LoVo (cell line): ENCODE data around the gene MS4A10.

Source experiments
- DNase-seq: peaks from one replicate; pipeline ENCODE4 v3.0.0-alpha.2; 2016; ENCODE audit warnings: low spot score

Gene MS4A10

GRCh38 chr11:60825118-60825517 lies 40.0 kb downstream of the MS4A10 start:
- DNase-seq: no peak

DNA sequence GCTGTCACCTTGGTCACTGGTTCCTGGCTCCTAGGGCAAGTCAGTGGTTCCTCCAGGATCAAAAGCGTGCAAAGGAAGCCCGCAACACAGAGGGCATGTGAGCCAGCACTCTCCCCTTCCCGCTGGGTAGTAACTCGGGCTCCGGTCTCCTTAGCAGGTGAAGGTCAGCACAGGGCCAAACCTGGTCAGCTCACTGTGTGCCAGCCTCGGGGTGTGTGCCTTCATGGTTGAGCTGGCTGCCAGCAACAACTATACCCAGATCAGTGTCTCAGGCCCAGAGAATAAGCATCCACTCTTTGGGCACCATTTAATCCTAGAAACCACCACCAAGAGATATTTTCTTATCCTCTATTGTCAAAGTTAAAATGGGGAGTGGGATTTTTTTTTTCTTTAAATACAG lies 40.7 kb downstream of the MS4A10 start:
- DNase-seq: no peak

DNA sequence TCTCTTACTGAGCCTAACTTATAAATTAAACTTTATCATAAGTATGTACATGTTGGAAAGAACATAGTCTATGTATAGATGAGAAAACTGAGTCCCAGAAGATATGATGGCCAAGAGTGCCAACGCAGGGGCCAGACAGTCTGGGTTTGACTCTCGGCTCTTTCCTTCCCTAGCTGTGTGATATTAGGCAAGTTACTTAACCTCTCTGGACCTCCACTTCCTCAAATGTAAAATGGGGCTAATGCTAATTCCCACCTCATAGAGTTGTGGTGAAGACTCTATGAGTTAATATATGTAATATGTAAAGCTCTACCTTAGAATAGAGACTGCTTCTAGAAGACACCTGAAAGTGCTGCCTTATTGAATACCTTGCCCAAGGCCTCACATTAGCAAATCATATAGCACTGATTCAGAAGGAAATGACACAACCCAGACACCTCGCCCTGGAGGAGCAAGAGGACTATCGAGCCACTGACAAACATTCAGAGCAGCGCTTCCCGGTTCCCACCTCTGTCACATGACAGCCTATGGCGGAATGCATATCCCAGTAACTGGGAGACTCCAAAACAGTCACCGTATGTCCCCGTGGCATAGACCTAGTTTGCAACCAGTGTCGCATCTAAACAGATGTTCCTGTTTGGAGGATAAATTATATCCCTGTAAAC lies 45.5 kb downstream of the MS4A10 start:
- DNase-seq: no peak

- peak; percentile 79 for DNase-seq
These were observed 46.0 kb downstream of the MS4A10 start for GRCh38 chr11:60831143-60831500.

DNA sequence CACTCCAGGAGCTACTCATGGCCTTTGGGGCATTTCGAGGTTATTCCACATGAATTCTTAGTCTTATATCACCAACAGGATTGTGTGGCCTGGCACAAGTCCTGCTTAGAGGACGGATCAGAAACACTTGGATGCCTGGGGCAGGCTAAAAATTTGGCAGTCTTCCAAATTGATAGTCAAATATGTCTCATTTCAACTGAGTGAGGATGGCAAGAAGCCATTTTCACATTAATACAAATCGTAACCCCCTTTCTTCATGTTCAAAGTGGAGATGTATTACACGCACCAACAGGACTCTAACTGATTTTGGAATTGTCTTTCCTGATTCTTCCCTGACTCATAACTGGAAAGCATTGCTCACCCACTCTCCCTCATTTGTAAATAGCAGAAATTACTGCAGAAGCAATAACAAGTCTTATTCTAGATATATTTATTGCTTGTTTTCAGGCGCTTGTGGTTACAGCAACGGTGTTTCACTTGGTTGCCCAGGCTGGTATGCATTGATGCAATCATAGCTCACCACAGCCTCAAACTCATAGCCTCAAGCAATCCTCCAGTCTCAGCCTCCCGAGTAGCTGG lies 46.5 kb downstream of the MS4A10 start:
- no peak for DNase-seq

DNA sequence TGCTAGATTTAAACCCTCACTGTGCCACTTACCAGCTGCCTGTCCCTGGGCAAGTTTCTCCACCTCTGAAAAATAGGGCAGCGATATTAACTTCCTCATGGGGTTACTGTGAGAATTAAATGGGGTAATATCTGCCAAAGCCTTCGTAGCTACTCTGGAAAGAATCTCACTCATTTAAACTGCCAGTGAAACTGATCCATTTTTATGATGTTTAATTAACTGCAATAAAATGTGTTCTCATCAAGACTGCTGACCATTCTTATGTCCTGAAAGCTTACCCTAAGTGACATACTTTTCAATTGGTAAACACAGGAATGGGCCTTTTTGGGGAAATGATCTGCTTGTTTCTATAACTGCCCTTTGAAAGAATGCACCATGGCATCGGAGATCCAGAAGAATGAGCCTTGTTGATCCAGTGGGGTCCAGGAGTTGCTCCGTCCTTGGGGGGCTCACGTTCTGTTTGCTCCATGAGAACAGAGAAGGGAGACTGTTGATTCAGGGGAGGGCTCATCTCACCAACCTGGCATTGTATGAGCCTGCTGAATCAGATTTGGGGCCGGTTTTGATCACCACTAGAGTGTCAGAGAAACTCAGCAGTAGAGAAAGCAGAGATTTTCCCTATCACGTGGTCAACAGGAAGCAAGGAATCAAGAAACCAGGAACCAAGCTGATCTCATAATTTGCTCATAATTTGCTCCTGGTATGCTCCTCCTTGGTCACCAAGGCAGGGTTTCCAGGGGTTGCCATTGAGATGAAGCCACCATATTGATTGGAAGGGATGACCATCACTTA lies 49.8 kb downstream of the MS4A10 start:
- DNase-seq: no peak

DNA sequence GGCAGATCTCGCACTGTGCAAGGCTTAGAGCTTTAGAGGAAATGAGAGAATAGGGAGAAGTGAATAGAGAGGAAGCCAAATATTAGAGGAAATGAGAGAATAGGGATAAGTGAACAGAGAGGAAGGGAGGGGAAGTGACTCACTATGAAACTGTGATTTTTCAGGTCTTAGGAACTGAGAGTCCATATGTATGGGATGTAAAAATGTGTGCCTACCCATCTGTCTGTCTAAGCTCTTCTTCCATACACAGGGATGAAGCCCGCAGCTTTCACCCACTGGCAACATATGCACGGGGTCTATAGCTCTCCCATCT lies 50.4 kb downstream of the MS4A10 start:
- DNase-seq: no peak

DNA sequence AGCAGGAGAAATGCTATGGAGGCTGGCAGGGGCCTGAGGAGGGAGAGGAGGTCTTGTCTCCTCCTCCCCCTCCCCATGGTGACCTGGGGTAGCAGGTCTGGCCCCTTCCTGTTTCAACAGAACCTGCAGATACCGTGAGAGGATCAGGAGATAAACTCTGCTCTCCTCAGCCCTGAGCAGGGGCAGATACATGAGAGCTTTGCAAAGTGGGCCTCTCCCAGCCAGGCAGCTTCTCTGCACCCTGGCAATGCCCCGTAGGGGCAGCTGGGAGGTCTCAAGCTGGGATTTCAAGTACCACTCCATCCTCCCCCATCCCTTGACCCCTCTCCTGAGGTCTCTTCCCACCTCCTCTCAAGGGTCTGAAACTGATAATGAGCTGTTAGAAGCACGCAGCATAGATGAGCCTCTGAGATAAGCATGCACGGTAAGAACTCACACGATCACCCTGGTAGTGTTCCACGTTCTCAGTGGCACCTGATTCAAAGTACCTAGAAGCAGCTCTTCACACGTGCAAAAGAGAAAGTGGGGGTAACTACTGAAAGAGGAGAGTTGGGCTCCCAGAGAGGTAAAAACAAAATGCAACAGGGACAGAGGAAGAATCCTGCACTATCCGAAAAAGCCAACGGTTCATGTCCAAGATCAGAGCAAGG lies 51.9 kb downstream of the MS4A10 start:
- DNase-seq: no peak

GRCh38 chr11:60838132-60838531 lies 53.0 kb downstream of the MS4A10 start:
- no peak for DNase-seq

- DNase-seq: peak; percentile 18
These were observed 55.6 kb downstream of the MS4A10 start for GRCh38 chr11:60840470-60841430.

DNA sequence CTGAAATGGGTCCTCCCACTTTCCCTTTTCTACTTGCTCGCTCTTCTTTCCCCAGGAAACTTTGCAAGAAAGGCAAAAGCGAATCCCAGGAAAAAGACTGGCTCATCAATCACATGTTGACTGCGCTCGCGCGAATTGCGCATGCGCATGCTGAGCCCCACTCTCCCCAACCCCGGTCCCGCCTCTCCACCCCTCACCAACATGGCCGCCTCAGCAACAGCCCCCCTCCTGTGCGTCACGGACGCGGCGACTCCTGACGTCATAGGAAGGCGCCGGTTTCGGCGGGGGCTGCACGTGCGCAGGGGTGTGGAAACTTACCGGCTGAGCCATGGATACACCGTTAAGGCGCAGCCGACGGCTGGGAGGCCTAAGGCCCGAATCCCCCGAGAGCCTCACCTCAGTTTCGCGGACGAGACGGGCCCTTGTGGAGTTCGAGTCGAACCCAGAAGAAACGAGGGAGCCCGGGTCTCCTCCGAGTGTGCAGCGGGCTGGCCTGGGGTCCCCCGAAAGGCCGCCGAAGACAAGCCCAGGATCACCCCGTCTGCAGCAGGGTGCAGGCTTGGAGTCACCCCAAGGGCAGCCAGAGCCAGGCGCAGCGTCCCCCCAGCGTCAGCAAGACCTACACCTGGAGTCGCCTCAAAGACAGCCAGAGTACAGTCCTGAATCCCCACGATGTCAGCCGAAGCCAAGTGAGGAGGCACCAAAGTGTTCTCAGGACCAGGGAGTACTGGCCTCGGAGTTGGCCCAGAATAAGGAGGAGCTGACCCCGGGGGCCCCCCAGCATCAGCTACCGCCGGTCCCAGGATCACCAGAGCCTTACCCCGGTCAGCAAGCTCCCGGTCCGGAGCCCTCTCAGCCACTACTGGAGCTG lies 56.9 kb downstream of the MS4A10 start, which contains the start of gene CCDC86:
Gene CCDC86, plus strand, starts transcription at position 317 of the 871 bp plus-strand sequence. Its CDS starts 12 bp downstream, at position 329.
- DNase-seq: peak; percentile 94

GRCh38 chr11:60842668-60843600 lies 57.8 kb downstream of the MS4A10 start:
- no peak for DNase-seq

GRCh38 chr11:60844045-60844869 lies 59.1 kb downstream of the MS4A10 start:
- no peak for DNase-seq

DNA sequence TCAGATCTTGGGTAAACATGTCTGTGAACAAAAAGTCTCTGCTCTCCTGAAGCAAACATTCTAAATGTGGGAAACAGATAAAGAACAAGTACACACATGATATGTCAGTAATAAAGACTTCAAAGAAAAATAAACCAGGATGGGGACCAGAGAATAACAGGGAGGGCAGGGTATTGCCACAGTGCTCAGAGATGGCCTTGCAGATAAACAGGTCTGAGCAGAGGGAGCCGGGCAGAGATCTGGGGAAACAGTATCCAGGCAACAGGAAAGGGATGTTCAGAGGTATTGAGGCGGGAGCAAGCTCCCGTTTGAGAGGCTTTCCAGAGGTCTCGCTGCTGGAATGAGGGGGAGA lies 59.7 kb downstream of the MS4A10 start:
- DNase-seq: no peak

DNA sequence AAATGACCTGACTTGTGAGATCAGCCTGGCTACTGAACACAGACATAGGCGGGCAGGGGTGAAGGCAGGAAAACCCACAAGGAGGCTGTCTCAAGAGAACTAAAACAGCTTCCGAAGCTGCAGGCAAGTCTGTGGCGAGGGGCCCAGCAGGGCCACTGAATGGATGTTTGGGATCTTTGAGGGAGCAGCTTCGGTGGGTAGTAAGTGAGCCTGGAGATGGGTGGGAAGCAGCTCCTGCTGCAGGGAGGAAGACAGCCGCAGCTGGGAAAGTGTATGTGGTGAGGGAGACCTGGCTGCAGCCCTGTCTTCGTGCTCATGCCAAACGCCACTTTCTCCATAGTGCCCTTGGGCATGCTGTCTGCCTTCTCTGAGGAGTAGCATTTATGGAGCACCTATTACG lies 60.2 kb downstream of the MS4A10 start:
- no peak for DNase-seq

GRCh38 chr11:60847281-60847680 lies 62.1 kb downstream of the MS4A10 start:
- no peak for DNase-seq

DNA sequence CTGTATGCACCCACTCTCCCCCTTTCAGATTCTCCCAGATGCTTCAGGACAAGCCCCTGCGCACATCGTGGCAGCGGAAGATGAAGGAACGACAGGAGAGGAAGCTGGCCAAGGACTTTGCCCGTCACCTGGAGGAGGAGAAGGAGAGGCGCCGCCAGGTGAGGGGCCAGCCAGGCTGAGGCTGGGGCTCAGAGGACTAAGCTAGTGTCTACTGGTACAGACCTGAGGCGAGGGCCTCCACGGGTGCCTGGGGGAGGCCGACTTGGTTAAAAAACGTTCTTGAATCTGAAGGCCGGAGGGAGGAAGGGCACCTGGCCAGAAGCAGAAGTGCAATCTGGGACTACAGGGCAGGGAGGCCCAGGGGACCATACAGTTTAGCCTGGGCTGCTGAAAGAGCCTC lies 62.8 kb downstream of the MS4A10 start:
- DNase-seq: no peak

GRCh38 chr11:60848714-60849151 lies 63.6 kb downstream of the MS4A10 start:
- no peak for DNase-seq
